Colonic mucosa (tissue), 4 donors: ENCODE data around the gene HHATL. TPM values are rescaled to one million over a fixed set of nuclear protein-coding genes. Genes with fewer than 3 reads are reported as not detected.

Source experiments
- DNase-seq: peaks from one replicate; pipeline ENCODE4 v3.0.0-alpha.2; 2020
- H3K27ac ChIP-seq: fragments of 200-600 bp; one replicate; pipeline ENCODE4 v1.8.0; 2021
- H3K27me3 ChIP-seq: fragments of 200-600 bp; one replicate; pipeline ENCODE4 v1.8.0; 2021
- H3K36me3 ChIP-seq: fragments of 200-600 bp; one replicate; pipeline ENCODE4 v1.8.0; 2021
- H3K4me1 ChIP-seq: fragments of 200-600 bp; one replicate; pipeline ENCODE4 v1.8.0; 2021; ENCODE audit warnings: mild to moderate bottlenecking
- H3K4me3 ChIP-seq: fragments of 200-600 bp; one replicate; pipeline ENCODE4 v1.8.0; 2021
- H3K9ac ChIP-seq, 2 donors: one replicate each; pipeline ENCODE4 v1.7.0; 2013; ENCODE audit warnings: control low read depth in 2 of 2, low read depth in 2 of 2, low read length in 2 of 2
- H3K9me3 ChIP-seq: fragments of 200-600 bp; one replicate; pipeline ENCODE4 v1.8.0; 2021
- intact Hi-C: fragments of 100-400 bp; cut with DNase I; formaldehyde crosslinking; loops from one replicate; pipeline ENCODE4 v1.14.1; 2022
- total RNA-seq, 2 donors: library from RNA; stranded (reverse); fragmentation: NEBNext Ultra II Directional in 1 of 2; extraction: Animal tissue kit (Norgen Biotek cat#: 25700) in 1 of 2; gene quantifications; one replicate each; pipeline ENCODE4 v1.2.1, GENCODE V29; 2021
- TF ChIP-seq, protein P1 (sequence below): fragments of 200-600 bp; IDR thresholded peaks from one replicate; pipeline ENCODE4 v1.8.0; 2022; ENCODE audit warnings: antibody characterized with exemption, mild to moderate bottlenecking
- donor health status: healthy.
- donor health status: DM: no; HTN: no; CAD: no.
- donor health status: DM: no; HTN: no; CAD: no.

Gene HHATL
- total RNA-seq, 2 donors from 2014 or later, result 0.50 to 1.2 TPM

DNA sequence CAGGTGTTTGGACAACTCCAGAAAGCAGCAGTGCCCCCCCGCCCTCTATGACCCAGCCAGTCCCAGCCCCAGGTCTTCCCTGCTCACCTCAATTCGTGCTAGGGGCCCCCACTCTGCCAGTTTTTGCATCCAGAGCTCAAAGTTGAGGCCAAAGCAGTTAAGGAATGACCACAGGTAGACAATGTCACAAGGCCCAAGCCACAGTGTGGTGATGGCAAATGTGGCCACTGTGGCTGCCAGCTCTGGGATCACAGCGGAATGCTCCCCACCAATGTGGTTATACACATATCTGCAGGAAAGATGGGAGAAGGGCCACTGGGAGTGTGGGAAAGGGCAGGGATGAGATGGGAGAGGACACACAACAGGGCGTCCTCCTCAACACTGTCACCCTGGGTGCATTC lies 9.1 kb downstream of the HHATL start:
- no peak overlapping the region for H3K9ac ChIP-seq
- DNase-seq, result no peak
- H3K36me3 ChIP-seq, result no peaks in the 10 kb centered on the region
- H3K4me3 ChIP-seq, result no peak overlapping the region
- H3K27ac ChIP-seq, result no peak overlapping the region
- TF ChIP-seq, protein P1, sequence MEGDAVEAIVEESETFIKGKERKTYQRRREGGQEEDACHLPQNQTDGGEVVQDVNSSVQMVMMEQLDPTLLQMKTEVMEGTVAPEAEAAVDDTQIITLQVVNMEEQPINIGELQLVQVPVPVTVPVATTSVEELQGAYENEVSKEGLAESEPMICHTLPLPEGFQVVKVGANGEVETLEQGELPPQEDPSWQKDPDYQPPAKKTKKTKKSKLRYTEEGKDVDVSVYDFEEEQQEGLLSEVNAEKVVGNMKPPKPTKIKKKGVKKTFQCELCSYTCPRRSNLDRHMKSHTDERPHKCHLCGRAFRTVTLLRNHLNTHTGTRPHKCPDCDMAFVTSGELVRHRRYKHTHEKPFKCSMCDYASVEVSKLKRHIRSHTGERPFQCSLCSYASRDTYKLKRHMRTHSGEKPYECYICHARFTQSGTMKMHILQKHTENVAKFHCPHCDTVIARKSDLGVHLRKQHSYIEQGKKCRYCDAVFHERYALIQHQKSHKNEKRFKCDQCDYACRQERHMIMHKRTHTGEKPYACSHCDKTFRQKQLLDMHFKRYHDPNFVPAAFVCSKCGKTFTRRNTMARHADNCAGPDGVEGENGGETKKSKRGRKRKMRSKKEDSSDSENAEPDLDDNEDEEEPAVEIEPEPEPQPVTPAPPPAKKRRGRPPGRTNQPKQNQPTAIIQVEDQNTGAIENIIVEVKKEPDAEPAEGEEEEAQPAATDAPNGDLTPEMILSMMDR, result no peak
- H3K27me3 ChIP-seq, result no peaks in the 10 kb centered on the region
- no peaks in the 10 kb centered on the region for H3K9me3 ChIP-seq
- no peaks in the 10 kb centered on the region for H3K4me1 ChIP-seq
- intact Hi-C loops, result no loop called here

DNA sequence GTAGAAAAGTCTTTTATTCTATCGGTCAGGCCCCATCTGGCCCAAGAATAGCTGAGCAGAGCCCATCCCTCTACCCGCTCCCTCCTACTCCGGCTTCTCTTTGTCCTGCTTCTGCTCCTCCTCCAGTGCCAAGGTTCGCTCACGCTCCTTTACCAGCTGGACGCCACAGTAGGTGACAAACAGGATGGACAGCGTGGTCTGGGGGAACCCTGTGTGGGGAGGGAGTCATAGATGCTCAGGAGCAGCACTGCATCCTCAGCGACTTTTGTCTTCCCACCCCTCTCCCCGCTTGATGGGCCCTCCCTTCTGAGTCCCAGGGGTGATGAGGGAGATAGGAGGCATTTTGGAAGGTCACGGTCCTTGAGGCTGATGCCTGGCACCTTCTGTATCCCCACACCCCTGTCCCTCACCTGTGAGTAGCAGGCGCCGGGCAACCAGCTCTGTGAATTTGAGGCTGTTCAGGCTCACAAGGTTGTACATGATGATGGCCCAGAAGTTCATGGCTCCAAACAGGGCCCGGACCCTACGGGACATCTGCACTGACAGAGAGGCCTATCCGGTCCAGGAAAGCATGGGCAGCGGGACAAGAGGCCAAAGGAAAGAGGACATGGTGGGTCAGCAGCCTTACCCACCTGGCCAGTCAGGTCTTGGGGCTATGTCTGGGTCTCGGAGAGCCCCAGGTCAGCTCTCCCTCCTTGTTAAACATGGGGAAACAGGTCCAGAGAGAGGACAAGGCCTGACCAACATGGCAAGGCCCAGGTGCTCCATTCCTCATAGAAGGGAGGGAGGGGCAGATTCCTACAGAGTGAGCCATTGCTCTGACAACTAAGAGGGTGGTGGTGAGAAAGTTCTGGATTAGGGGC lies 9.7 kb downstream of the HHATL start:
- intact Hi-C loops, result no loop called here
- Histone ChIP-seq H3K9ac (no peak overlapping the region), H3K36me3 (no peaks in the 10 kb centered on the region)

DNA sequence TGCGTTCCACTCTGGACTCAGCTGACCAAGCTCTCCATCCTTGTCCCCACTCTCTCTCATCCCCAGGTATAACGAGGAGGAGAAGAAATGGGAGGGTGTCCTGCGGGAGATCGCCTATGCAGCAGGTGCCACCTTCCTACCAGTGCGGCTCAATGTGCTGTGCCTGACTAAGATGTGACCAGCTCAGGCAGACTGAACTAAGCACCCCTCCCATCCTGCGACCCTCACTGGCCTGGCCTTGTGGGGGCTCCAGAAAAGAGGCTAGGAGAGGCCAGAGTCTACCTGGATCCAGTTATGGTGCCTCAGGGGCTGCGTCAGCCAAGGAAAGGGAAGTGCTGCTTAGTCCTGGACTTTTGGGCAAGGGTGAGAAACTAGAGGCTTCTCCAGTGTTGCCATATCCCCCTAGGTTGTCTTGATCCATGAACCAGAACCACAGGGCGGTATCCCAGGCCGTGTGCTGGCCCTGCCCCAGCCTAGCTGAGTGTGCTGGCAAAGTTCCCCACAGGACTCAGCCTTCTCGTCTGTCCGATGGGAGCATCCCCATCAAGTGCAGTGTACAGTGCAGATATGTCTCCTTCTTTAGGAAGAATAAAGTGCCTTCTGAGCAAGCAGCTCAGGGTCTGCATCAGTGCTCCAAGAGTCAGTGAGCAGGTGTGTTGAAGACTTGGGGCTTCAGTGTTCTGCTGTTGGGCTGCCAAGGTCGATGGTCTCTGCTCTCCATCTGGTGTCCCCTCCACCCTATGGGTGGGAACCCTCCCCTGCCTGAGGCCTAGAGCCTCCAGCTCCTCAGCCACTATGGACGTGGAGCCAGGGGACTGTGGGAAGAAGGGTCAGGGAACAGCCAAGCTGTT lies 10.6 kb downstream of the HHATL start:
- Histone ChIP-seq H3K9ac (no peak overlapping the region), H3K4me3 (no peak overlapping the region), H3K27me3 (no peaks in the 10 kb centered on the region), H3K9me3 (no peaks in the 10 kb centered on the region), H3K27ac (no peak overlapping the region), H3K4me1 (no peaks in the 10 kb centered on the region), H3K36me3 (no peaks in the 10 kb centered on the region)
- DNase-seq, result no peak
- TF ChIP-seq, protein P1, result no peak
- intact Hi-C loops, result no loop called here

More for the DNA sequence above, 9.7 kb downstream of the HHATL start:
- TF ChIP-seq, protein P1, result no peak
- no peak overlapping the region for H3K4me3 ChIP-seq
- no peak for DNase-seq
- no peaks in the 10 kb centered on the region for H3K4me1 ChIP-seq
- no peak overlapping the region for H3K27ac ChIP-seq
- no peaks in the 10 kb centered on the region for H3K27me3 ChIP-seq
- no peaks in the 10 kb centered on the region for H3K9me3 ChIP-seq

DNA sequence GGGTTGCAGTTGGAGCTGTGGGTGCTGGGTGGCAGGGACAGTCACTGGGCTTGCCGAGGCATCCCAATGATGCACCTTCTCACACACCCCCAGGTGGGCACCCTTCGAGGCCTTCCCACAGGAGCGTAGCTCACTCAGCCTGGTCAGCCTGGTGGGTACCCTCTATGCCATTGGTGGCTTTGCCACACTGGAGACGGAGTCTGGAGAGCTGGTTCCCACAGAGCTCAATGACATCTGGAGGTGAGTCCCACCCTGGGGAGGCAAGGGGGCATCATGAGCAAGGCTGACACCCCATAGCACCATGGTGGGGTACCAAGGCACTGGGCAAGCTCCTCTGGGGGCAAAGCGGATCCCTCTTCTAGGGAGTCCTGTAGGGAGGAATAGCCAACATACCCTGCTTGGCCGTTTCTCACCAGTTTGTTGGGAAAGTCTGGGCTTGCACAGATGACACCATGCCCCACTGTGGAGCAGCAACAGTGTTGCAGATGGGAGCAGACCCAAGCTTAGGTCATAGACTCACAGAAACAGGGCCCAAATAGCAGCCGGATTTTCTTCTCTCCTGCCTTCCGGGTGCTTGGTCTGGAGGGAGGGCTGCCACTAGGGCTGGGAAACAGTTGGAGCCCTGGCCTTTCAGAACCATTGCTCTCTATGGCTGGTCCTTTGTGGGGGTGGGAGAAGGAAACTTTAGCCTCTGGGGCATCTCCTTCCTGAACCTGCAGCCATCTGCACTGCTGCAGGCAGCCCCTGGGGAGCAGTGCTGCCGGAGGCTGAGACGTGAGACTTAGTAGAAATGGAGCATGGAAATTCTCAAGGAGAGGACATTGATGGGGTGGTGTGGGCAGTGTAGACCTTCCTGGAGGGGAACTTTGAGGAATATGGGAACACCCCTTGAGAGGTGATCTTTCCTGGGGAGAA lies 11.6 kb downstream of the HHATL start:
- intact Hi-C loops, result no loop called here
- Histone ChIP-seq H3K27me3 (no peaks in the 10 kb centered on the region), H3K9me3 (no peaks in the 10 kb centered on the region), H3K9ac (no peak overlapping the region), H3K36me3 (no peaks in the 10 kb centered on the region), H3K4me3 (no peak overlapping the region), H3K4me1 (no peaks in the 10 kb centered on the region), H3K27ac (no peak overlapping the region)
- DNase-seq, result no peak
- TF ChIP-seq, protein P1, result no peak

DNA sequence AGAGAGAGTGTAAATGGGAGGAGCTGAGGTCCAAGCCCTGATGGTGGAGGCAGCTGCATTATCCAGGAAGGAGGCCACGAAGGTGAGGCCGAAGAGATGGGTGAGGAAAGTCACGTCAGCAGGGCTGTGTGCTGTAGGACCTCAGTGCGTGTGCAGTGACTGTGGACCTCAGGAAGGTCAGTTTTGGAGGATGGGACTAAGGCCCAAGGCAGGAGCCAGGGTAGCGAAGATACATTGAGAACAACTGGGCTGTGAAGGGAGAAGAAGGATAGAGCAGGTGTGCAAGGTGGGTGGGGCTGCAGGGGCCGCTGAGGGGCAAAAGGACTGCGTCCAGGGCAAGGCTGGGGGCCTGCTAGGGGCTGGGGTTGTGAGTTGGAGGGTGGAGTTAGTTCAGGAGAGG lies 12.4 kb downstream of the HHATL start:
- no peaks in the 10 kb centered on the region for H3K27me3 ChIP-seq
- H3K36me3 ChIP-seq, result no peaks in the 10 kb centered on the region
- H3K27ac ChIP-seq, result no peak overlapping the region
- DNase-seq, result no peak
- intact Hi-C loops, result no loop called here
- no peak overlapping the region for H3K4me3 ChIP-seq
- no peaks in the 10 kb centered on the region for H3K9me3 ChIP-seq
- TF ChIP-seq, protein P1, result no peak
- H3K9ac ChIP-seq, result no peak overlapping the region
- no peaks in the 10 kb centered on the region for H3K4me1 ChIP-seq
